Testis (tissue), 3 donors: ENCODE results near the gene GADD45GIP1. TPM values are rescaled to one million over a fixed set of nuclear protein-coding genes. Genes with fewer than 3 reads are reported as not detected.
"Not testable (repeated sequence)": the region's sequence is repeated elsewhere in the genome, so short reads cannot be mapped to it uniquely, and the experiment has no call there.

Experiments used
- DNase-seq: peaks from one replicate; pipeline ENCODE4 v3.0.0-alpha.2; 2019
- H3K27ac ChIP-seq, 2 donors: fragments of 200-600 bp; sonication (generic); one replicate each; pipeline ENCODE4 v1.5.1; 2019
- H3K27me3 ChIP-seq: fragments of 200-600 bp; sonication (generic); one replicate; pipeline ENCODE4 v1.5.1; 2019
- H3K36me3 ChIP-seq: fragments of 200-600 bp; sonication (generic); one replicate; pipeline ENCODE4 v1.5.1; 2017; ENCODE audit warnings: low read depth; ENCODE audit errors: missing control alignments
- H3K4me1 ChIP-seq: fragments of 200-600 bp; sonication (generic); one replicate; pipeline ENCODE4 v1.5.1; 2019
- H3K4me3 ChIP-seq, 2 donors: fragments of 200-600 bp; sonication (generic); one replicate each; pipeline ENCODE4 v1.5.1; 2017 to 2019
- H3K9me3 ChIP-seq: fragments of 200-600 bp; sonication (generic); one replicate; pipeline ENCODE4 v1.5.1; 2017
- POLR2A ChIP-seq: fragments of 450-650 bp; IDR thresholded peaks from one replicate; pipeline ENCODE4 v1.6.1; 2017; ENCODE audit warnings: antibody characterized with exemption, mild to moderate bottlenecking, moderate library complexity
- WGBS, 2 donors: methylation state at CpG; one replicate each; pipeline ENCODE4 v1.1.5; 2018; 5-methylcytosine and 5-hydroxymethylcytosine counted together
- intact Hi-C: fragments of 100-400 bp; cut with DNase I; formaldehyde crosslinking; loops from one replicate; pipeline ENCODE4 v1.15.1; 2023; ENCODE audit warnings: low total_unique reads
- polyA plus RNA-seq: library from polyadenylated mRNA; stranded (reverse); fragments of 350-450 nt; fragmentation: Illumina TruSeq; extraction: RNeasy Lipid Tissue Mini Kit (QIAGEN cat#74804); gene quantifications from one replicate; pipeline ENCODE4 v1.2.3, GENCODE V29; 2014; ENCODE audit warnings: low read depth, low replicate concordance; ENCODE audit not compliant: insufficient read depth
- total RNA-seq, 2 donors: library from RNA; depleted of rRNA; stranded (reverse); fragments of >200 nt; gene quantifications; one replicate each; pipeline ENCODE4 v1.2.3, GENCODE V29; 2016
- TF ChIP-seq, protein P1 (sequence below), 3 experiments: fragments of 450-650 bp in 2 of 3; fragments of 200-600 bp in 1 of 3; sonication (generic) in 1 of 3; IDR thresholded peaks; one replicate each; pipeline ENCODE4 v1.5.1; 2016 to 2019; ENCODE audit warnings: antibody characterized with exemption in 3 of 3, mild to moderate bottlenecking in 2 of 3, moderate library complexity in 1 of 3

The GADD45GIP1 gene
- total and polyA plus RNA-seq, 3 donors from 2014 or later = 21.6 to 39.8 (median 32.2) TPM

DNA sequence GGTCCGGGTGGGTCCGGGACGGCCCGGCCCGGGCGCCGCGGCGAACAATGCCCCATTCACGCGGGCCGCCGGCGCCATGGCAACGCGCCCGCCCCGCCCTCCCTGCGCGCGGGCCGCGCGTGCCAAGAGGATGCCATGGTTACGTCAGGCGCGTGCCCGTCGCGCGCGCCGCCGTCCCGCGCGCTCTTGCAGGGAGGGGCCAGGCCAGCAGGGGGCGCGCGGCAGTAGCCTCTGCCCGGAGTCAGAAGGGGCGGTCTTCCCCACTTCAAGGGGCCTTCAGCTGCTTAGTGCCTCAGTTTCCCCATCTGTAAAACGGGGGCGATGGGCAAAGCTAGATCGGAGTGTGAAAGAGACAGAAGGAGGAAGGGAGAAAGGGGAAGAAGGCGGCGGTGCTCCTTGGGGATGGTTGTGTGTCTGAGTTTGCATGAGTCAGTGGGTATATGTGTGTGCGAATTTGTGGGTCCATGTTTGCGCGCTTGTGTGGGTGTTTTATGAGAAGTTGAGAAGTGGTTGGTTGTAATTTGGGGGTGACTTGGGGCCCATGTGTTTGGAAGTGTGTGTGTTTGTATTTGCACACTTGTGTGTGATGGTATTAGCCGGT is 26.6 kb upstream of the GADD45GIP1 start:
- Histone ChIP-seq H3K27me3 (no peaks in the 10 kb centered on the region), H3K4me1 (no peaks in the 10 kb centered on the region), H3K27ac (no peak overlapping the region), H3K36me3 (no peaks in the 10 kb centered on the region), H3K4me3 (peak overlapping the region; percentile 38 to 42), H3K9me3 (no peaks in the 10 kb centered on the region)
- whole genome bisulfite sequencing, 2 donors = 10 to 17% methylated on average over 24 to 51 of the region's 51 CpGs
- intact Hi-C loops = loop anchor here (2.0 to 5.0 kb wide), 2 partner anchors 79 to 109 kb away; no protein-coding TSS in a partner anchor
- TF ChIP-seq POLR2A = no peak
- TF ChIP-seq, protein P1, sequence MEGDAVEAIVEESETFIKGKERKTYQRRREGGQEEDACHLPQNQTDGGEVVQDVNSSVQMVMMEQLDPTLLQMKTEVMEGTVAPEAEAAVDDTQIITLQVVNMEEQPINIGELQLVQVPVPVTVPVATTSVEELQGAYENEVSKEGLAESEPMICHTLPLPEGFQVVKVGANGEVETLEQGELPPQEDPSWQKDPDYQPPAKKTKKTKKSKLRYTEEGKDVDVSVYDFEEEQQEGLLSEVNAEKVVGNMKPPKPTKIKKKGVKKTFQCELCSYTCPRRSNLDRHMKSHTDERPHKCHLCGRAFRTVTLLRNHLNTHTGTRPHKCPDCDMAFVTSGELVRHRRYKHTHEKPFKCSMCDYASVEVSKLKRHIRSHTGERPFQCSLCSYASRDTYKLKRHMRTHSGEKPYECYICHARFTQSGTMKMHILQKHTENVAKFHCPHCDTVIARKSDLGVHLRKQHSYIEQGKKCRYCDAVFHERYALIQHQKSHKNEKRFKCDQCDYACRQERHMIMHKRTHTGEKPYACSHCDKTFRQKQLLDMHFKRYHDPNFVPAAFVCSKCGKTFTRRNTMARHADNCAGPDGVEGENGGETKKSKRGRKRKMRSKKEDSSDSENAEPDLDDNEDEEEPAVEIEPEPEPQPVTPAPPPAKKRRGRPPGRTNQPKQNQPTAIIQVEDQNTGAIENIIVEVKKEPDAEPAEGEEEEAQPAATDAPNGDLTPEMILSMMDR (IDR thresholded peaks at IDR 0.05) = peak; percentile 94 to 99 (median 99)
- peak; percentile 89 for DNase-seq

GRCh38 chr19:12983091-12983490 is 26.1 kb upstream of the GADD45GIP1 start:
- TF ChIP-seq, protein P1 (IDR thresholded peaks at IDR 0.05) = no peak
- no peak for TF ChIP-seq POLR2A
- Histone ChIP-seq H3K9me3 (no peaks in the 10 kb centered on the region), H3K4me3 (peak overlapping the region; percentile 38 to 42), H3K27ac (no peak overlapping the region), H3K27me3 (no peaks in the 10 kb centered on the region), H3K4me1 (no peaks in the 10 kb centered on the region), H3K36me3 (no peaks in the 10 kb centered on the region)
- DNase-seq = no peak
- intact Hi-C loops = loop anchor here (5.0 kb wide), 1 partner anchor 79 kb away; no protein-coding TSS in a partner anchor
- 36 to 53% methylated on average over 10 of the region's 10 CpGs for WGBS, 2 donors

DNA sequence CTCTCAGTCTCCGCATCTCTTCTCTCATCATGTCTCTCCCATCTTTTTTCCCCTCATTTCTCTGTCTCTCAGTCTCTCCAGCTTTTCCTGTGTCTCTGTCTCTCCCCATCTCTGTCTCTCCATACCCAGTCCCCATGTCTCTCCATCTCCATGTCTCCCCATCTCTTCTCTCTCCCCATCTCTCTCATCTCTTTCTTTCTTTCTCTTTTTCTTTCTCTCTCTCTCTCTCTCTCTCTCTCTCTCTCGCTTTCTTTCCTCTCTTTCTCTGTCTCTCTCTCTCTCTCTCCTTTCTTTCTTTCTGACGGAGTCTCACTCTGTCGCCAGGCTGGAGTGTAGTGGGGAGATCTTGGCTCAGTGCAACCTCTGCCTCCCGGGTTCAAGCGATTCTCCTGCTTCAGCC is 25.6 kb upstream of the GADD45GIP1 start:
- no peak for DNase-seq
- H3K4me1 ChIP-seq = no peaks in the 10 kb centered on the region
- no peaks in the 10 kb centered on the region for H3K9me3 ChIP-seq
- 80 to 86% methylated on average over 6 of the region's 6 CpGs for WGBS, 2 donors
- H3K36me3 ChIP-seq = no peaks in the 10 kb centered on the region
- intact Hi-C loops = loop anchor here (5.0 kb wide), 1 partner anchor 80 kb away; no protein-coding TSS in a partner anchor
- TF ChIP-seq, protein P1 (IDR thresholded peaks at IDR 0.05) = no peak
- no peak for TF ChIP-seq POLR2A
- H3K27ac ChIP-seq = no peak overlapping the region
- H3K4me3 ChIP-seq = peak overlapping the region in 1 of 2 donors; percentile 38
- no peaks in the 10 kb centered on the region for H3K27me3 ChIP-seq

GRCh38 chr19:12979974-12980373 is 23.0 kb upstream of the GADD45GIP1 start:
- WGBS, 2 donors = 89 to 95% methylated on average over 3 of the region's 3 CpGs
- Histone ChIP-seq H3K27ac (no peak overlapping the region), H3K9me3 (no peaks in the 10 kb centered on the region), H3K4me1 (no peaks in the 10 kb centered on the region), H3K4me3 (no peak overlapping the region), H3K27me3 (no peaks in the 10 kb centered on the region), H3K36me3 (no peaks in the 10 kb centered on the region)
- TF ChIP-seq, protein P1 (IDR thresholded peaks at IDR 0.05) = no peak
- no peak for TF ChIP-seq POLR2A
- DNase-seq = no peak
- intact Hi-C loops = loop anchor here (5.0 kb wide), 1 partner anchor 82 kb away; no protein-coding TSS in a partner anchor

GRCh38 chr19:12976109-12976508 is 19.1 kb upstream of the GADD45GIP1 start:
- H3K4me1 ChIP-seq, H3K27me3 ChIP-seq, H3K4me3 ChIP-seq, H3K9me3 ChIP-seq, H3K27ac ChIP-seq, DNase-seq, H3K36me3 ChIP-seq, intact Hi-C loops: not testable (repeated sequence)
- 84 to 90% methylated on average over 7 of the region's 7 CpGs for WGBS, 2 donors
